Measurements from ENCODE around the gene SORCS2.

- TF ChIP-seq POLR2A (IDR thresholded peaks at IDR 0.05): no peak
- TF ChIP-seq, protein P1, sequence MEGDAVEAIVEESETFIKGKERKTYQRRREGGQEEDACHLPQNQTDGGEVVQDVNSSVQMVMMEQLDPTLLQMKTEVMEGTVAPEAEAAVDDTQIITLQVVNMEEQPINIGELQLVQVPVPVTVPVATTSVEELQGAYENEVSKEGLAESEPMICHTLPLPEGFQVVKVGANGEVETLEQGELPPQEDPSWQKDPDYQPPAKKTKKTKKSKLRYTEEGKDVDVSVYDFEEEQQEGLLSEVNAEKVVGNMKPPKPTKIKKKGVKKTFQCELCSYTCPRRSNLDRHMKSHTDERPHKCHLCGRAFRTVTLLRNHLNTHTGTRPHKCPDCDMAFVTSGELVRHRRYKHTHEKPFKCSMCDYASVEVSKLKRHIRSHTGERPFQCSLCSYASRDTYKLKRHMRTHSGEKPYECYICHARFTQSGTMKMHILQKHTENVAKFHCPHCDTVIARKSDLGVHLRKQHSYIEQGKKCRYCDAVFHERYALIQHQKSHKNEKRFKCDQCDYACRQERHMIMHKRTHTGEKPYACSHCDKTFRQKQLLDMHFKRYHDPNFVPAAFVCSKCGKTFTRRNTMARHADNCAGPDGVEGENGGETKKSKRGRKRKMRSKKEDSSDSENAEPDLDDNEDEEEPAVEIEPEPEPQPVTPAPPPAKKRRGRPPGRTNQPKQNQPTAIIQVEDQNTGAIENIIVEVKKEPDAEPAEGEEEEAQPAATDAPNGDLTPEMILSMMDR (IDR thresholded peaks at IDR 0.05 in 4 of 5, conservative IDR thresholded peaks at IDR 0.05 in 1 of 5): no peak
Observed at GRCh38 chr4:7744142-7744804, 551.9 kb downstream of the SORCS2 start.

Data from gastrocnemius medialis (tissue), 4 donors.